Measurements from ENCODE around the gene HBS1L. TPM values are rescaled to one million over a fixed set of nuclear protein-coding genes. Genes with fewer than 3 reads are reported as not detected.

The HBS1L gene
- total and polyA plus RNA-seq, 2 experiments from 2014 or later: 43.0 to 70.6 TPM

GRCh38 chr6:134962421-134962820 is 92.2 kb downstream of the HBS1L start:
- TF ChIP-seq, protein P1, sequence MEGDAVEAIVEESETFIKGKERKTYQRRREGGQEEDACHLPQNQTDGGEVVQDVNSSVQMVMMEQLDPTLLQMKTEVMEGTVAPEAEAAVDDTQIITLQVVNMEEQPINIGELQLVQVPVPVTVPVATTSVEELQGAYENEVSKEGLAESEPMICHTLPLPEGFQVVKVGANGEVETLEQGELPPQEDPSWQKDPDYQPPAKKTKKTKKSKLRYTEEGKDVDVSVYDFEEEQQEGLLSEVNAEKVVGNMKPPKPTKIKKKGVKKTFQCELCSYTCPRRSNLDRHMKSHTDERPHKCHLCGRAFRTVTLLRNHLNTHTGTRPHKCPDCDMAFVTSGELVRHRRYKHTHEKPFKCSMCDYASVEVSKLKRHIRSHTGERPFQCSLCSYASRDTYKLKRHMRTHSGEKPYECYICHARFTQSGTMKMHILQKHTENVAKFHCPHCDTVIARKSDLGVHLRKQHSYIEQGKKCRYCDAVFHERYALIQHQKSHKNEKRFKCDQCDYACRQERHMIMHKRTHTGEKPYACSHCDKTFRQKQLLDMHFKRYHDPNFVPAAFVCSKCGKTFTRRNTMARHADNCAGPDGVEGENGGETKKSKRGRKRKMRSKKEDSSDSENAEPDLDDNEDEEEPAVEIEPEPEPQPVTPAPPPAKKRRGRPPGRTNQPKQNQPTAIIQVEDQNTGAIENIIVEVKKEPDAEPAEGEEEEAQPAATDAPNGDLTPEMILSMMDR (IDR thresholded peaks at IDR 0.05; ENCODE audit: poor library complexity): no peak
- no peak for TF ChIP-seq EZH2phosphoT487 (IDR thresholded peaks at IDR 0.05; ENCODE audit: low read depth, severe bottlenecking, unreplicated experiment)
- no peak for TF ChIP-seq EZH2 (IDR thresholded peaks at IDR 0.05; ENCODE audit: borderline replicate concordance)
- H4K20me1 ChIP-seq (ENCODE audit: insufficient read depth, poor library complexity, severe bottlenecking): no peaks in the 10 kb centered on the region
- no peaks in the 10 kb centered on the region for H3K79me2 ChIP-seq
- no peak overlapping the region for H3K27ac ChIP-seq
- no peaks in the 10 kb centered on the region for H3K9me3 ChIP-seq (ENCODE audit: low read depth)
- no peaks in the 10 kb centered on the region for H3K4me1 ChIP-seq (ENCODE audit: insufficient read depth)
- no peak for DNase-seq (ENCODE audit: low spot score)
- no peaks in the 10 kb centered on the region for H3K27me3 ChIP-seq
- H2AFZ ChIP-seq: no peak overlapping the region
- H3K4me2 ChIP-seq: no peak overlapping the region
- H3K9me2 ChIP-seq (replicated peaks; ENCODE audit: insufficient read depth): no peaks in the 10 kb centered on the region
- H3K4me3 ChIP-seq: no peak overlapping the region
- H3K36me3 ChIP-seq (replicated peaks; ENCODE audit: insufficient read depth, low read depth): no peaks in the 10 kb centered on the region

DNA sequence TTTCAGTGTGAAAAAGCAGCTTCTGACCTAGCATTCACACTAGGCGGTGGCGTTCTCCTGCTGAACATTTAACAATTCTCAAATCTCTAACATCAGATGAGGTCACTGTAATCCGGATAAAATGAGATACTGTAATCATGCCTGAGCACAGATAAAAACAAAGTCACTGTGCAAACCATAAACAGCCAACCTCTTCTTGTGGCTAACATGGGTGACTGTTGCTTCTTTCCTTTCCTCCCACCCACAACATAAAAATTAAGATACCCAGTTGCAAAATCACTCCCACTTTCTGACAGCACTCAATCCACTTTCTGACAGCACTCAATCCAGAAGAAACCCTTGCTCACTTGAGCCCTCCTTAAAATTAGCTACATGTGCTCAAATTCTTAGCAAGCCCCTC is 93.3 kb downstream of the HBS1L start:
- TF ChIP-seq EZH2 (IDR thresholded peaks at IDR 0.05; ENCODE audit: borderline replicate concordance): no peak
- TF ChIP-seq, protein P1 (IDR thresholded peaks at IDR 0.05; ENCODE audit: poor library complexity): no peak
- TF ChIP-seq EZH2phosphoT487 (IDR thresholded peaks at IDR 0.05; ENCODE audit: low read depth, severe bottlenecking, unreplicated experiment): no peak
- DNase-seq (ENCODE audit: low spot score): no peak
- H3K4me2 ChIP-seq: no peak overlapping the region
- H3K9me2 ChIP-seq (replicated peaks; ENCODE audit: insufficient read depth): no peaks in the 10 kb centered on the region
- no peaks in the 10 kb centered on the region for H3K4me1 ChIP-seq (ENCODE audit: insufficient read depth)
- no peaks in the 10 kb centered on the region for H4K20me1 ChIP-seq (ENCODE audit: insufficient read depth, poor library complexity, severe bottlenecking)
- no peak overlapping the region for H3K27ac ChIP-seq
- H3K36me3 ChIP-seq (replicated peaks; ENCODE audit: insufficient read depth, low read depth): no peaks in the 10 kb centered on the region
- 98% methylated on average over 3 of the region's 3 CpGs for WGBS (ENCODE audit: low lambda C conversion rate, missing lambda C conversion rate)
- no peaks in the 10 kb centered on the region for H3K79me2 ChIP-seq
- no peaks in the 10 kb centered on the region for H3K9me3 ChIP-seq (ENCODE audit: low read depth)
- no peak overlapping the region for H3K4me3 ChIP-seq
- H3K27me3 ChIP-seq: no peaks in the 10 kb centered on the region
- no peak overlapping the region for H2AFZ ChIP-seq

DNA sequence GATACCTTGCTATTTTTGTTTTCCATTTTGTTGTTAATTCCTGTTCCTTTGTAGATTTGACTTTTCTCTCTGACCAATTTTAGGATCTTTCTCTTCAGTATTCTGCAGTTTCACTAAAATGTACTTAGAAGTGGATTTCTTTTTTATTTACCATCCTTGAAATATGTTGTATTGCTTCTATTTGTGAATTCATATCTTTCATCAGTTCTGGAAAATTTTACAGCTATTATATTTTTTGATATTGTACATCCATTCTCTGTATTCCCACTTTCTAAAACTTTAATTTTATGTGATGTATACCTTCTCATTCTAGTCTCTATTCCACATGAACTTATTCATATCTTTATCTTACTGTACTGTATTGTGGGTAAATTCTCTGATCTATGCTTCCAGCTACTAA is 95.0 kb downstream of the HBS1L start:
- H3K9me3 ChIP-seq (ENCODE audit: low read depth): no peaks in the 10 kb centered on the region
- no peaks in the 10 kb centered on the region for H3K36me3 ChIP-seq (replicated peaks; ENCODE audit: insufficient read depth, low read depth)
- H3K4me3 ChIP-seq: no peak overlapping the region
- TF ChIP-seq, protein P1 (IDR thresholded peaks at IDR 0.05; ENCODE audit: poor library complexity): no peak
- TF ChIP-seq EZH2phosphoT487 (IDR thresholded peaks at IDR 0.05; ENCODE audit: low read depth, severe bottlenecking, unreplicated experiment) (no peak), EZH2 (IDR thresholded peaks at IDR 0.05; ENCODE audit: borderline replicate concordance) (no peak)
- H3K9me2 ChIP-seq (replicated peaks; ENCODE audit: insufficient read depth): no peaks in the 10 kb centered on the region
- no peaks in the 10 kb centered on the region for H3K27me3 ChIP-seq
- DNase-seq (ENCODE audit: low spot score): no peak
- no peaks in the 10 kb centered on the region for H3K79me2 ChIP-seq
- H3K4me2 ChIP-seq: no peak overlapping the region
- no peaks in the 10 kb centered on the region for H3K4me1 ChIP-seq (ENCODE audit: insufficient read depth)
- no peak overlapping the region for H2AFZ ChIP-seq
- H4K20me1 ChIP-seq (ENCODE audit: insufficient read depth, poor library complexity, severe bottlenecking): no peaks in the 10 kb centered on the region
- no peak overlapping the region for H3K27ac ChIP-seq

GRCh38 chr6:134956676-134957075 is 97.9 kb downstream of the HBS1L start:
- H3K4me1 ChIP-seq (ENCODE audit: insufficient read depth): no peaks in the 10 kb centered on the region
- 98% methylated on average over 2 of the region's 2 CpGs for WGBS (ENCODE audit: low lambda C conversion rate, missing lambda C conversion rate)
- no peaks in the 10 kb centered on the region for H3K9me3 ChIP-seq (ENCODE audit: low read depth)
- H4K20me1 ChIP-seq (ENCODE audit: insufficient read depth, poor library complexity, severe bottlenecking): no peaks in the 10 kb centered on the region
- H3K79me2 ChIP-seq: no peaks in the 10 kb centered on the region
- TF ChIP-seq EZH2phosphoT487 (IDR thresholded peaks at IDR 0.05; ENCODE audit: low read depth, severe bottlenecking, unreplicated experiment) (no peak), EZH2 (IDR thresholded peaks at IDR 0.05; ENCODE audit: borderline replicate concordance) (no peak)
- TF ChIP-seq, protein P1 (IDR thresholded peaks at IDR 0.05; ENCODE audit: poor library complexity): no peak
- no peak overlapping the region for H2AFZ ChIP-seq
- no peak overlapping the region for H3K4me2 ChIP-seq
- H3K4me3 ChIP-seq: no peak overlapping the region
- H3K27ac ChIP-seq: no peak overlapping the region
- no peaks in the 10 kb centered on the region for H3K9me2 ChIP-seq (replicated peaks; ENCODE audit: insufficient read depth)
- DNase-seq (ENCODE audit: low spot score): no peak
- H3K27me3 ChIP-seq: no peaks in the 10 kb centered on the region
- H3K36me3 ChIP-seq (replicated peaks; ENCODE audit: insufficient read depth, low read depth): no peaks in the 10 kb centered on the region

Measured in hepatocyte (in vitro differentiated cells).